IgD-negative memory B cell (primary cell): ENCODE data around the gene UTF1. TPM values are rescaled to one million over a fixed set of nuclear protein-coding genes. Genes with fewer than 3 reads are reported as not detected.
A peak's percentile ranks its signal among the peaks of the same experiment; 100 is the strongest.

Experiments used
- H3K27ac Mint-ChIP-seq, 3 donors: one replicate each; pipeline ENCODE4 v1.8.0; 2020 to 2022; ENCODE audit warnings: mild to moderate bottlenecking in 3 of 3, mixed read lengths in 3 of 3, moderate library complexity in 1 of 3
- H3K27me3 Mint-ChIP-seq: one replicate; pipeline ENCODE4 v1.8.0; 2021; ENCODE audit warnings: mixed read lengths
- H3K36me3 Mint-ChIP-seq: one replicate; pipeline ENCODE4 v1.8.0; 2020; ENCODE audit warnings: mild to moderate bottlenecking, mixed read lengths
- H3K4me1 Mint-ChIP-seq, 3 donors: one replicate each; pipeline ENCODE4 v1.8.0; 2020 to 2022; ENCODE audit warnings: mixed read lengths in 3 of 3, mild to moderate bottlenecking in 1 of 3
- H3K4me3 Mint-ChIP-seq, 4 donors: one replicate each; pipeline ENCODE4 v1.8.0; 2020 to 2022; ENCODE audit warnings: mild to moderate bottlenecking in 4 of 4, mixed read lengths in 4 of 4, moderate library complexity in 3 of 4
- H3K9me3 Mint-ChIP-seq, 3 donors: one replicate each; pipeline ENCODE4 v1.8.0; 2020 to 2021; ENCODE audit warnings: mixed read lengths in 3 of 3, mild to moderate bottlenecking in 1 of 3
- polyA plus RNA-seq: library from polyadenylated mRNA; unstranded; fragments of 300-500 nt; fragmentation: Illumina TruSeq; gene quantifications from one replicate; pipeline ENCODE4 v1.2.3, GENCODE V29; 2021

Gene UTF1
- polyA plus RNA-seq, 1 donor from 2014 or later = not detected

- Mint-ChIP-seq H3K36me3 (no peaks in the 10 kb centered on the region), H3K27ac (no peak overlapping the region), H3K27me3 (peaks cover 4% of the 10 kb centered on the region), H3K4me3 (no peak overlapping the region), H3K9me3 (no peaks in the 10 kb centered on the region), H3K4me1 (peaks cover 0 to 3% (median 0%) of the 10 kb centered on the region in 3 donors)
Observed at GRCh38 chr10:133251388-133252222, 21.6 kb downstream of the UTF1 start.

- no peak overlapping the region for H3K27ac Mint-ChIP-seq
- no peaks in the 10 kb centered on the region for H3K9me3 Mint-ChIP-seq
- H3K27me3 Mint-ChIP-seq = peaks cover 4% of the 10 kb centered on the region
- no peaks in the 10 kb centered on the region for H3K36me3 Mint-ChIP-seq
- no peak overlapping the region for H3K4me3 Mint-ChIP-seq
- peaks cover 0 to 3% (median under 1%) of the 10 kb centered on the region in 3 donors for H3K4me1 Mint-ChIP-seq
Observed at GRCh38 chr10:133252223-133252552, 22.2 kb downstream of the UTF1 start.

- Mint-ChIP-seq H3K27ac (peak overlapping the region in 1 of 3 donors; percentile 83), H3K36me3 (no peaks in the 10 kb centered on the region), H3K4me1 (peaks cover 4 to 9% (median 4%) of the 10 kb centered on the region in 3 donors), H3K27me3 (peaks cover 4% of the 10 kb centered on the region), H3K9me3 (no peaks in the 10 kb centered on the region), H3K4me3 (no peak overlapping the region)
Observed at GRCh38 chr10:133253361-133253955, 23.4 kb downstream of the UTF1 start.

- Mint-ChIP-seq H3K36me3 (no peaks in the 10 kb centered on the region), H3K27ac (peak overlapping the region in 1 of 3 donors; percentile 15), H3K27me3 (peaks cover 3% of the 10 kb centered on the region), H3K4me3 (no peak overlapping the region), H3K4me1 (peaks cover 9 to 15% (median 11%) of the 10 kb centered on the region in 3 donors), H3K9me3 (no peaks in the 10 kb centered on the region)
Observed at GRCh38 chr10:133254421-133255120, 24.6 kb downstream of the UTF1 start.

- H3K4me1 Mint-ChIP-seq = peaks cover 9 to 20% (median 12%) of the 10 kb centered on the region in 3 donors
- H3K36me3 Mint-ChIP-seq = no peaks in the 10 kb centered on the region
- H3K27ac Mint-ChIP-seq = peak overlapping the region in 1 of 3 donors; percentile 15
- H3K4me3 Mint-ChIP-seq = no peak overlapping the region
- no peaks in the 10 kb centered on the region for H3K9me3 Mint-ChIP-seq
- no peaks in the 10 kb centered on the region for H3K27me3 Mint-ChIP-seq
Observed at GRCh38 chr10:133255323-133255722, 25.3 kb downstream of the UTF1 start.

- no peaks in the 10 kb centered on the region for H3K27me3 Mint-ChIP-seq
- no peaks in the 10 kb centered on the region for H3K9me3 Mint-ChIP-seq
- H3K36me3 Mint-ChIP-seq = no peaks in the 10 kb centered on the region
- H3K27ac Mint-ChIP-seq = peak overlapping the region; percentile 71 to 87 (median 71)
- H3K4me3 Mint-ChIP-seq = peak overlapping the region; percentile 58 to 88 (median 72)
- peaks cover 12 to 26% (median 13%) of the 10 kb centered on the region in 3 donors for H3K4me1 Mint-ChIP-seq
Observed at GRCh38 chr10:133257489-133258065, 27.6 kb downstream of the UTF1 start.

GRCh38 chr10:133258066-133258817 is 28.2 kb downstream of the UTF1 start:
- Mint-ChIP-seq H3K27me3 (no peaks in the 10 kb centered on the region), H3K27ac (peak overlapping the region; percentile 53 to 87 (median 71)), H3K9me3 (no peaks in the 10 kb centered on the region), H3K4me1 (peaks cover 12 to 28% (median 13%) of the 10 kb centered on the region in 3 donors), H3K4me3 (peak overlapping the region; percentile 48 to 70 (median 59)), H3K36me3 (no peaks in the 10 kb centered on the region)

GRCh38 chr10:133258818-133259601 is 29.0 kb downstream of the UTF1 start:
- Mint-ChIP-seq H3K9me3 (no peaks in the 10 kb centered on the region), H3K27me3 (no peaks in the 10 kb centered on the region), H3K4me3 (peak overlapping the region; percentile 38 to 93 (median 84)), H3K4me1 (peaks cover 12 to 31% (median 15%) of the 10 kb centered on the region in 3 donors), H3K27ac (peak overlapping the region; percentile 91 to 94 (median 93)), H3K36me3 (no peaks in the 10 kb centered on the region)

GRCh38 chr10:133259602-133259989 is 29.6 kb downstream of the UTF1 start:
- Mint-ChIP-seq H3K27ac (peak overlapping the region; percentile 91 to 94 (median 93)), H3K9me3 (no peaks in the 10 kb centered on the region), H3K4me3 (peak overlapping the region; percentile 55 to 93 (median 84)), H3K4me1 (peaks cover 16 to 36% (median 21%) of the 10 kb centered on the region in 3 donors), H3K27me3 (no peaks in the 10 kb centered on the region), H3K36me3 (peaks cover 1% of the 10 kb centered on the region)

- Mint-ChIP-seq H3K4me3 (peak overlapping the region; percentile 78 to 93 (median 87)), H3K27ac (peak overlapping the region; percentile 67 to 94 (median 84)), H3K4me1 (peaks cover 20 to 43% (median 23%) of the 10 kb centered on the region in 3 donors), H3K27me3 (no peaks in the 10 kb centered on the region), H3K9me3 (no peaks in the 10 kb centered on the region), H3K36me3 (peaks cover 1% of the 10 kb centered on the region)
Observed at GRCh38 chr10:133260895-133261725, 31.1 kb downstream of the UTF1 start.

- peak overlapping the region in 2 of 3 donors; percentile 84 to 94 for H3K27ac Mint-ChIP-seq
- H3K27me3 Mint-ChIP-seq = no peaks in the 10 kb centered on the region
- peaks cover 1% of the 10 kb centered on the region for H3K36me3 Mint-ChIP-seq
- H3K9me3 Mint-ChIP-seq = no peaks in the 10 kb centered on the region
- H3K4me1 Mint-ChIP-seq = peaks cover 20 to 43% (median 23%) of the 10 kb centered on the region in 3 donors
- peak overlapping the region; percentile 78 to 93 (median 87) for H3K4me3 Mint-ChIP-seq
Observed at GRCh38 chr10:133261726-133262325, 31.8 kb downstream of the UTF1 start.

GRCh38 chr10:133262696-133263095 is 32.7 kb downstream of the UTF1 start:
- peaks cover 20 to 37% (median 20%) of the 10 kb centered on the region in 3 donors for H3K4me1 Mint-ChIP-seq
- peak overlapping the region in 2 of 4 donors; percentile 62 to 88 for H3K4me3 Mint-ChIP-seq
- H3K27ac Mint-ChIP-seq = peak overlapping the region in 2 of 3 donors; percentile 80 to 90
- H3K27me3 Mint-ChIP-seq = no peaks in the 10 kb centered on the region
- H3K9me3 Mint-ChIP-seq = no peaks in the 10 kb centered on the region
- H3K36me3 Mint-ChIP-seq = peaks cover 1% of the 10 kb centered on the region
